ENCODE data around the gene PSMC3IP.
A peak's percentile ranks its signal among the peaks of the same experiment; 100 is the strongest.

The PSMC3IP gene

GRCh38 chr17:42584880-42585279, 7.4 kb upstream of the PSMC3IP start:
- DNase-seq: no peak

GRCh38 chr17:42581744-42582270, 4.3 kb upstream of the PSMC3IP start:
- no peak for DNase-seq

GRCh38 chr17:42579794-42580551, 2.4 kb upstream of the PSMC3IP start:
- DNase-seq: no peak

- peak; percentile 80 to 91 for DNase-seq
These were observed 847 bp upstream of the PSMC3IP start for GRCh38 chr17:42578282-42578869.

- no peak for DNase-seq
These were observed 393 bp downstream of the PSMC3IP start for GRCh38 chr17:42577140-42577531.

- no peak for DNase-seq
These were observed 3.1 kb downstream of the PSMC3IP start for GRCh38 chr17:42574463-42574862.

GRCh38 chr17:42573095-42573494, 4.4 kb downstream of the PSMC3IP start:
- DNase-seq: no peak

- no peak for DNase-seq
These were observed 5.9 kb downstream of the PSMC3IP start for GRCh38 chr17:42571435-42572225.

- no peak for DNase-seq
These were observed 9.0 kb downstream of the PSMC3IP start for GRCh38 chr17:42568341-42569111.

- DNase-seq: peak; percentile 77 to 95
These were observed 10.5 kb downstream of the PSMC3IP start, which contains the start of gene MLX for GRCh38 chr17:42566883-42567573. TSS of gene MLX (plus strand) at chr17:42567100. CDS start at chr17:42567125, 25 bp downstream.

- DNase-seq: no peak
These were observed 11.2 kb downstream of the PSMC3IP start for GRCh38 chr17:42566215-42566882.

- DNase-seq: no peak
These were observed 11.9 kb downstream of the PSMC3IP start for GRCh38 chr17:42565523-42566214.

- DNase-seq: no peak
These were observed 12.6 kb downstream of the PSMC3IP start for GRCh38 chr17:42564815-42565522.

GRCh38 chr17:42563950-42564349, 13.6 kb downstream of the PSMC3IP start:
- DNase-seq: no peak

- DNase-seq: no peak
These were observed 14.0 kb downstream of the PSMC3IP start for GRCh38 chr17:42563543-42563942.

- no peak for DNase-seq
These were observed 14.4 kb downstream of the PSMC3IP start for GRCh38 chr17:42563143-42563509.

GRCh38 chr17:42562388-42563142, 15.0 kb downstream of the PSMC3IP start:
- DNase-seq: no peak

GRCh38 chr17:42561897-42562387, 15.6 kb downstream of the PSMC3IP start, which contains the start of gene COASY:
TSS of gene COASY (plus strand) at chr17:42562148. CDS start at chr17:42562623, 475 bp downstream.
- peak; percentile 95 to 98 for DNase-seq

GRCh38 chr17:42560246-42560645, 17.3 kb downstream of the PSMC3IP start:
- DNase-seq: no peak
